ENCODE measurements around the gene SETD1B.

DNA sequence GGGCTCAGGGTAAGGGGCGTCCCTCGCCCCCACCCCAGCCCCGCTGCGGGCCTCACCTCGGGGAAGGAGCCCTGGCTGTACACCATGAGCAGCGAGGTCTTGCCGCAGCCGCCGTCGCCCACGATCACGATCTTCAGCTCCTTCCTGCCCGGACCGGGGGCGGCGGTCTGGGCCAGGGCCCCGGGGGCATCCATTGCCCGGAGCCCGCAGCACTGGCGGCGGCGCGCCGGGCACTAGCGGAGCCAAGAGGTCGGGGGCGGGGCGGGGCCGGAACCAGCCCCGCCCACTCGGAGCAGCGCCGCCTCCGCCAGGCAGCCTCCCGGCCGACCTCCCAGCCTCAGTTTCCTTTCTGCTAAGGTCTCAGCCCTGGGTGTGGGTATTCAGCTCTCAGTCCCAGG lies 10.4 kb upstream of the SETD1B start, which contains the start of gene RHOF:
- TF ChIP-seq, protein P1, sequence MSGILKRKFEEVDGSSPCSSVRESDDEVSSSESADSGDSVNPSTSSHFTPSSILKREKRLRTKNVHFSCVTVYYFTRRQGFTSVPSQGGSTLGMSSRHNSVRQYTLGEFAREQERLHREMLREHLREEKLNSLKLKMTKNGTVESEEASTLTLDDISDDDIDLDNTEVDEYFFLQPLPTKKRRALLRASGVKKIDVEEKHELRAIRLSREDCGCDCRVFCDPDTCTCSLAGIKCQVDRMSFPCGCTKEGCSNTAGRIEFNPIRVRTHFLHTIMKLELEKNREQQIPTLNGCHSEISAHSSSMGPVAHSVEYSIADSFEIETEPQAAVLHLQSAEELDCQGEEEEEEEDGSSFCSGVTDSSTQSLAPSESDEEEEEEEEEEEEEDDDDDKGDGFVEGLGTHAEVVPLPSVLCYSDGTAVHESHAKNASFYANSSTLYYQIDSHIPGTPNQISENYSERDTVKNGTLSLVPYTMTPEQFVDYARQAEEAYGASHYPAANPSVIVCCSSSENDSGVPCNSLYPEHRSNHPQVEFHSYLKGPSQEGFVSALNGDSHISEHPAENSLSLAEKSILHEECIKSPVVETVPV (CRISPR knock-in tag; IDR thresholded peaks at IDR 0.05) = no peak
- TF ChIP-seq BACH2 (CRISPR knock-in tag; IDR thresholded peaks at IDR 0.05; ENCODE audit: borderline replicate concordance) (no peak), ZNF8 (CRISPR knock-in tag; IDR thresholded peaks at IDR 0.05) (no peak), ZC3H10 (CRISPR knock-in tag; IDR thresholded peaks at IDR 0.05) (no peak), ZNF565 (CRISPR knock-in tag; conservative IDR thresholded peaks at IDR 0.05; ENCODE audit: low read depth) (no peak), ARNTL (CRISPR knock-in tag; IDR thresholded peaks at IDR 0.05; ENCODE audit: borderline replicate concordance, low read depth) (no peak)
